SK-N-SH (cell line): ENCODE data around the gene C15orf61.

Source experiments
- CHD2 ChIP-seq: fragments of 150-350 bp; IDR thresholded peaks from 2 replicates; pipeline ENCODE4 v1.6.1; 2018; ENCODE audit warnings: low read length; ENCODE audit not compliant: partially characterized antibody
- CTCF ChIP-seq: fragments of 200-600 bp; sonication (generic); IDR thresholded peaks from 2 replicates; pipeline ENCODE4 v1.6.1; 2017; ENCODE audit warnings: antibody characterized with exemption, mild to moderate bottlenecking, moderate library complexity
- ELF1 ChIP-seq: IDR thresholded peaks from 2 replicates; pipeline ENCODE4 v1.4.0; 2012
- EZH2phosphoT487 ChIP-seq: fragments of 200-600 bp; sonication (generic); IDR thresholded peaks from 2 replicates; pipeline ENCODE4 v1.6.1; 2017; ENCODE audit warnings: low read depth, mixed run types, mild to moderate bottlenecking, antibody characterized with exemption, moderate library complexity, borderline replicate concordance
- FOXJ3 ChIP-seq: sonication (generic); formaldehyde crosslinking; IDR thresholded peaks from 2 replicates; pipeline ENCODE4 v1.5.1; 2020; ENCODE audit warnings: mild to moderate bottlenecking, missing genetic modification reagents
- GATA2 ChIP-seq: sonication (generic); formaldehyde crosslinking; IDR thresholded peaks from 2 replicates; pipeline ENCODE4 v1.5.0; 2020; ENCODE audit warnings: mild to moderate bottlenecking, missing genetic modification reagents
- JUND ChIP-seq: IDR thresholded peaks from 2 replicates; pipeline ENCODE4 v1.4.0; 2012
- PBX3 ChIP-seq: IDR thresholded peaks from 2 replicates; pipeline ENCODE4; 2012
- RAD21 ChIP-seq: IDR thresholded peaks from 2 replicates; pipeline ENCODE4 v1.6.1; 2012; ENCODE audit warnings: mild to moderate bottlenecking, low read length
- REST ChIP-seq: IDR thresholded peaks from 2 replicates; pipeline ENCODE4 v1.6.1; 2012; ENCODE audit warnings: mild to moderate bottlenecking, low read depth, low read length, moderate library complexity
- SIN3A ChIP-seq: IDR thresholded peaks from 2 replicates; pipeline ENCODE4 v1.6.1; 2012; ENCODE audit warnings: low read depth, mild to moderate bottlenecking, low read length, moderate library complexity, borderline replicate concordance
- TAF1 ChIP-seq: IDR thresholded peaks from 2 replicates; pipeline ENCODE4 v1.6.1; 2012; ENCODE audit warnings: low read depth, mild to moderate bottlenecking, low read length, moderate library complexity, borderline replicate concordance
- TCF12 ChIP-seq: IDR thresholded peaks from 2 replicates; pipeline ENCODE4 v1.4.0; 2012

- TF ChIP-seq CTCF (no peak), FOXJ3 (CRISPR knock-in tag) (no peak), EZH2phosphoT487 (no peak), TAF1 (no peak), JUND (peak; percentile 83), TCF12 (peak; percentile 86), ELF1 (no peak), RAD21 (no peak), PBX3 (peak; percentile 72), SIN3A (no peak), REST (no peak), CHD2 (no peak), GATA2 (CRISPR knock-in tag) (no peak)
Measured at GRCh38 chr15:67531379-67531914, 10.5 kb downstream of the C15orf61 start.
